Breast epithelium (tissue), 3 donors: ENCODE measurements around the gene SEMA3G.

ENCODE experiments used
- POLR2A ChIP-seq: fragments of 450-650 bp; IDR thresholded peaks from one replicate; pipeline ENCODE4 v1.6.1; 2016; ENCODE audit warnings: antibody characterized with exemption, mild to moderate bottlenecking, moderate library complexity
- TF ChIP-seq, protein P1 (sequence below), 3 donors: fragments of 450-650 bp; IDR thresholded peaks; one replicate each; pipeline ENCODE4 v1.5.1; 2016 to 2017; ENCODE audit warnings: antibody characterized with exemption in 3 of 3, mild to moderate bottlenecking in 3 of 3, moderate library complexity in 3 of 3

DNA sequence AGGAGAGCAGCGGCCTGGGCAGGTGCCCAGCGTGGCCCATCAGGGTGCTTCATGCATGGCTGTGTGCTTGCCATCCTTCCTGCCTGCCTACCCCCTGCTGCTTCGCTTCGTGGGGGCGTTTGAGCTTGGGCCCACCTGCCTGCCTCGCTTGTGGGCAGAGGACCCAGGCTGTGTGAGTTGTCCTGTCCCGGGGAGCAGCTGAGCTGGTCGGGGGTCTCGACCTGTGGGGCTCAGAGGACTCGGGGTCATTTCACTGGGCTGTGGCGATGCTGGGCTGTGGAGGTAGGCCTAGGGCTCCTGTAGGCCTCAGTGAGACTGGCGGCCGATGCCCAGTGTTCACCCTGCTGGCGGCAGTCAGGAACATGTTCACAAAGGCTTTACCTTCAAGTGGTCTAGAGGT, 38.2 kb upstream of the SEMA3G start:
- TF ChIP-seq, protein P1, sequence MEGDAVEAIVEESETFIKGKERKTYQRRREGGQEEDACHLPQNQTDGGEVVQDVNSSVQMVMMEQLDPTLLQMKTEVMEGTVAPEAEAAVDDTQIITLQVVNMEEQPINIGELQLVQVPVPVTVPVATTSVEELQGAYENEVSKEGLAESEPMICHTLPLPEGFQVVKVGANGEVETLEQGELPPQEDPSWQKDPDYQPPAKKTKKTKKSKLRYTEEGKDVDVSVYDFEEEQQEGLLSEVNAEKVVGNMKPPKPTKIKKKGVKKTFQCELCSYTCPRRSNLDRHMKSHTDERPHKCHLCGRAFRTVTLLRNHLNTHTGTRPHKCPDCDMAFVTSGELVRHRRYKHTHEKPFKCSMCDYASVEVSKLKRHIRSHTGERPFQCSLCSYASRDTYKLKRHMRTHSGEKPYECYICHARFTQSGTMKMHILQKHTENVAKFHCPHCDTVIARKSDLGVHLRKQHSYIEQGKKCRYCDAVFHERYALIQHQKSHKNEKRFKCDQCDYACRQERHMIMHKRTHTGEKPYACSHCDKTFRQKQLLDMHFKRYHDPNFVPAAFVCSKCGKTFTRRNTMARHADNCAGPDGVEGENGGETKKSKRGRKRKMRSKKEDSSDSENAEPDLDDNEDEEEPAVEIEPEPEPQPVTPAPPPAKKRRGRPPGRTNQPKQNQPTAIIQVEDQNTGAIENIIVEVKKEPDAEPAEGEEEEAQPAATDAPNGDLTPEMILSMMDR (IDR thresholded peaks at IDR 0.05) = no peak
- TF ChIP-seq POLR2A = no peak
